Measurements from ENCODE around the gene EEF2K.

GRCh38 chr16:22206842-22207714, 1.0 kb downstream of the EEF2K start:
- TF ChIP-seq HDAC6 (IDR thresholded peaks at IDR 0.05; ENCODE audit: low read depth, low read length) (no peak), RFX3 (CRISPR knock-in tag; IDR thresholded peaks at IDR 0.05) (no peak), ZNF484 (CRISPR knock-in tag; IDR thresholded peaks at IDR 0.05; ENCODE audit: borderline replicate concordance, low read depth) (no peak), POLR2AphosphoS5 (IDR thresholded peaks at IDR 0.05; ENCODE audit: low read depth, low read length) (no peak), POLR2A (IDR thresholded peaks at IDR 0.05; ENCODE audit: insufficient read depth in 1 of 2, low read depth in 2 of 2, low read length in 2 of 2) (no peak), HNF4G (IDR thresholded peaks at IDR 0.05; ENCODE audit: borderline replicate concordance, low read depth, low read length) (no peak), HNF4G (CRISPR knock-in tag; IDR thresholded peaks at IDR 0.05; ENCODE audit: borderline replicate concordance, low read depth) (no peak), MTA3 (CRISPR knock-in tag; IDR thresholded peaks at IDR 0.05) (no peak), HDAC2 (CRISPR knock-in tag; IDR thresholded peaks at IDR 0.05) (no peak), CREB3 (CRISPR knock-in tag; IDR thresholded peaks at IDR 0.05) (no peak)

Data from HepG2 (cell line).